ENCODE data around the gene ZC3H15.

DNA sequence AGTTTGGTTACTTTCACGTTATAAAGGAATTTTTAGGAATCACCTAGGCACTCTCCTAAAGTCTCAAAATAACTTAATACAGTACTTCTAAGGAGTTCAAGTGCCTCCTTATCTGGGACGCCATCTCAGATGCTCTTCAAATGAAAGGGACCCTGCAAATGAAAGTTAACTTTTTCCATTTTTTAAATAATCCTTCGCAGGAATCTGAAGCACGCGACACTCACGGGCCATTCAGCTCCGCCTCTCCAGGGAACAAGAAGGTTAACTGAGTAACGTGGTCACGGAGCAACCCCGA is 537 bp upstream of the ZC3H15 start:
- TF ChIP-seq, protein P1, sequence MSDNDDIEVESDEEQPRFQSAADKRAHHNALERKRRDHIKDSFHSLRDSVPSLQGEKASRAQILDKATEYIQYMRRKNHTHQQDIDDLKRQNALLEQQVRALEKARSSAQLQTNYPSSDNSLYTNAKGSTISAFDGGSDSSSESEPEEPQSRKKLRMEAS (IDR thresholded peaks at IDR 0.05), result no peak
- TF ChIP-seq TEAD4 (IDR thresholded peaks at IDR 0.05), result peak; percentile 26
- no peak for TF ChIP-seq FOXM1 (IDR thresholded peaks at IDR 0.05; ENCODE audit: borderline replicate concordance, low read depth)
- no peak for TF ChIP-seq CREB1 (IDR thresholded peaks at IDR 0.05; ENCODE audit: low read depth)
- no peak for TF ChIP-seq RAD21 (IDR thresholded peaks at IDR 0.05; ENCODE audit: low read depth)
- TF ChIP-seq TAF1 (IDR thresholded peaks at IDR 0.05; ENCODE audit: low read depth), result no peak
- TF ChIP-seq CEBPB (IDR thresholded peaks at IDR 0.05), result no peak
- no peak for TF ChIP-seq EGR1 (IDR thresholded peaks at IDR 0.05)

All from Ishikawa (cell line).